Measurements from ENCODE around the gene TAOK2. TPM values are rescaled to one million over a fixed set of nuclear protein-coding genes. Genes with fewer than 3 reads are reported as not detected.
"Not testable (repeated sequence)": the region's sequence is repeated elsewhere in the genome, so short reads cannot be mapped to it uniquely, and the experiment has no call there.

TAOK2 gene
- total RNA-seq, 2 experiments from 2014 or later: 48.9 to 49.8 TPM

GRCh38 chr16:30031477-30031918, 57.8 kb downstream of the TAOK2 start:
- no peak for ATAC-seq
- ChIA-PET POLR2A (no interaction called here), CTCF (interaction anchor here (0.8 to 3.4 kb wide), 26 partner anchors 8 to 340 kb away, joined by 3 to 48 read pairs (median 5); partner anchors contain the start of genes ALDOA, C16orf92, HIRIP3 and KCTD13)
- Mint-ChIP-seq H3K4me3 (no peak overlapping the region), H3K36me3 (ENCODE audit: low read depth) (no peaks in the 10 kb centered on the region), H3K4me1 (ENCODE audit: low read depth) (peaks cover 15% of the 10 kb centered on the region), H3K27ac (no peak overlapping the region), H3K27me3 (ENCODE audit: low read depth) (peaks cover 44% of the 10 kb centered on the region), H3K9me3 (ENCODE audit: insufficient read depth) (no peaks in the 10 kb centered on the region)
- DNase-seq: no peak

GRCh38 chr16:30032083-30032819, 58.6 kb downstream of the TAOK2 start:
- DNase-seq (peak; percentile 81), ATAC-seq (peak; percentile 66)
- peaks cover 15% of the 10 kb centered on the region for H3K4me1 Mint-ChIP-seq (ENCODE audit: low read depth)
- H3K9me3 Mint-ChIP-seq (ENCODE audit: insufficient read depth): no peaks in the 10 kb centered on the region
- H3K27ac Mint-ChIP-seq: no peak overlapping the region
- ChIA-PET CTCF (interaction anchor here (0.6 to 3.4 kb wide), 41 partner anchors 9 to 345 kb away, joined by 3 to 48 read pairs (median 4); partner anchors contain the start of genes ALDOA, C16orf92, HIRIP3 and KCTD13), POLR2A (no interaction called here)
- no peak overlapping the region for H3K4me3 Mint-ChIP-seq
- peaks cover 44% of the 10 kb centered on the region for H3K27me3 Mint-ChIP-seq (ENCODE audit: low read depth)
- H3K36me3 Mint-ChIP-seq (ENCODE audit: low read depth): no peaks in the 10 kb centered on the region

GRCh38 chr16:30033270-30033669, 59.6 kb downstream of the TAOK2 start:
- no peaks in the 10 kb centered on the region for H3K9me3 Mint-ChIP-seq (ENCODE audit: insufficient read depth)
- ATAC-seq: no peak
- CTCF ChIA-PET: interaction anchor here (1.0 to 3.4 kb wide), 16 partner anchors 9 to 346 kb away, joined by 3 to 48 read pairs (median 5); partner anchors contain the start of genes KCTD13 and TAOK2

GRCh38 chr16:30040221-30040620, 66.6 kb downstream of the TAOK2 start:
- Mint-ChIP-seq H3K4me3 (no peak overlapping the region), H3K27me3 (ENCODE audit: low read depth) (peaks cover 15% of the 10 kb centered on the region), H3K27ac (no peak overlapping the region), H3K4me1 (ENCODE audit: low read depth) (peaks cover 3% of the 10 kb centered on the region), H3K36me3 (ENCODE audit: low read depth) (no peaks in the 10 kb centered on the region), H3K9me3 (ENCODE audit: insufficient read depth) (no peaks in the 10 kb centered on the region)
- CTCF ChIA-PET: interaction anchor here (1.8 to 6.0 kb wide), 2 partner anchors 8 to 15 kb away, joined by 8 to 44 read pairs; partner anchors contain the start of gene TLCD3B
- POLR2A ChIA-PET: interaction anchor here (0.7 kb wide), 1 partner anchor 25 kb away, joined by 3 read pairs; the partner anchor contains the start of gene ALDOA
- no peak for DNase-seq
- ATAC-seq: no peak

More at GRCh38 chr16:30033270-30033669, 59.6 kb downstream of the TAOK2 start:
- Mint-ChIP-seq H3K4me1 (ENCODE audit: low read depth) (peaks cover 15% of the 10 kb centered on the region), H3K4me3 (no peak overlapping the region), H3K27me3 (ENCODE audit: low read depth) (peaks cover 34% of the 10 kb centered on the region), H3K27ac (no peak overlapping the region), H3K36me3 (ENCODE audit: low read depth) (no peaks in the 10 kb centered on the region)
- POLR2A ChIA-PET: no interaction called here
- no peak for DNase-seq

- H3K27ac Mint-ChIP-seq; H3K9me3 Mint-ChIP-seq (ENCODE audit: insufficient read depth); H3K4me3 Mint-ChIP-seq; DNase-seq; H3K4me1 Mint-ChIP-seq (ENCODE audit: low read depth); ATAC-seq; H3K36me3 Mint-ChIP-seq (ENCODE audit: low read depth); POLR2A ChIA-PET: not testable (repeated sequence)
- peaks cover 16% of the 10 kb centered on the region for H3K27me3 Mint-ChIP-seq (ENCODE audit: low read depth)
- CTCF ChIA-PET: interaction anchor here (1.0 to 6.0 kb wide), 4 partner anchors 9 to 51 kb away, joined by 3 to 44 read pairs (median 6); partner anchors contain the start of genes TBX6 and TLCD3B
Measured at GRCh38 chr16:30040690-30041089, 67.0 kb downstream of the TAOK2 start.

GRCh38 chr16:30041841-30042240, 68.2 kb downstream of the TAOK2 start:
- H3K4me1 Mint-ChIP-seq (ENCODE audit: low read depth): no peaks in the 10 kb centered on the region
- ChIA-PET CTCF (interaction anchor here (0.6 to 6.0 kb wide), 6 partner anchors 10 to 252 kb away, joined by 3 to 44 read pairs (median 7); partner anchors contain the start of genes TBX6 and TLCD3B), POLR2A (no interaction called here)
- H3K9me3 Mint-ChIP-seq (ENCODE audit: insufficient read depth): no peaks in the 10 kb centered on the region
- no peaks in the 10 kb centered on the region for H3K36me3 Mint-ChIP-seq (ENCODE audit: low read depth)
- ATAC-seq (no peak), DNase-seq (no peak)
- peaks cover 13% of the 10 kb centered on the region for H3K27me3 Mint-ChIP-seq (ENCODE audit: low read depth)
- H3K4me3 Mint-ChIP-seq: no peak overlapping the region
- no peak overlapping the region for H3K27ac Mint-ChIP-seq

Other genes starting within 250 kb of the TAOK2 start
- 10 to 100 TPM; 64.3 to 68.0 TPM for gene C16orf54, start 227.9 kb upstream of the TAOK2 start, total RNA-seq
- gene ZG16, start 195.6 kb upstream of the TAOK2 start, total RNA-seq: not detected
- 100 to 1,000 TPM; 229 to 233 TPM for gene KIF22, start 183.1 kb upstream of the TAOK2 start, total RNA-seq
- gene MAZ, start 167.3 kb upstream of the TAOK2 start, total RNA-seq: 100 to 1,000 TPM; 455 to 494 TPM
- under 1 TPM; 0.16 to 0.83 TPM for gene PRRT2, start 161.7 kb upstream of the TAOK2 start, total RNA-seq
- gene PAGR1, start 157.7 kb upstream of the TAOK2 start, total RNA-seq: 10 to 100 TPM; 39.1 TPM
- gene MVP, start 153.4 kb upstream of the TAOK2 start, total RNA-seq: 100 to 1,000 TPM; 122 to 125 TPM
- gene CDIPT, start 110.6 kb upstream of the TAOK2 start, total RNA-seq: 10 to 100 TPM; 51.1 to 53.2 TPM
- gene SEZ6L2, start 74.3 kb upstream of the TAOK2 start, total RNA-seq: not detected
- under 1 TPM in 1 of 2 experiments, not detected in 1; 0.24 TPM for gene ASPHD1, start 73.4 kb upstream of the TAOK2 start, total RNA-seq
- gene KCTD13, start 47.6 kb upstream of the TAOK2 start, total RNA-seq: 10 to 100 TPM; 33.8 to 35.5 TPM
- gene TMEM219, start 11.8 kb upstream of the TAOK2 start, total RNA-seq: 10 to 100 TPM; 57.8 to 61.0 TPM
- gene HIRIP3, start 21.7 kb downstream of the TAOK2 start, total RNA-seq: 10 to 100 TPM; 46.4 to 47.3 TPM
- 100 to 1,000 TPM; 104 to 117 TPM for gene INO80E, start 22.4 kb downstream of the TAOK2 start, total RNA-seq
- under 1 TPM in 1 of 2 experiments, not detected in 1; 0.34 TPM for gene DOC2A, start 37.2 kb downstream of the TAOK2 start, total RNA-seq
- gene C16orf92, start 49.3 kb downstream of the TAOK2 start, total RNA-seq: not detected
- 1 to 10 TPM; 4.6 TPM for gene TLCD3B, start 57.4 kb downstream of the TAOK2 start, total RNA-seq
- 1,000 to 10,000 TPM; 1,738 to 1,843 TPM for gene ALDOA, start 91.9 kb downstream of the TAOK2 start, total RNA-seq
- gene PPP4C, start 102.1 kb downstream of the TAOK2 start, total RNA-seq: 100 to 1,000 TPM; 157 TPM
- gene TBX6, start 118.1 kb downstream of the TAOK2 start, total RNA-seq: 1 to 10 TPM; 1.3 TPM
- 10 to 100 TPM; 29.4 to 34.5 TPM for gene YPEL3, start 122.3 kb downstream of the TAOK2 start, total RNA-seq
- 10 to 100 TPM; 10.5 to 12.6 TPM for gene GDPD3, start 139.7 kb downstream of the TAOK2 start, total RNA-seq
- 10 to 100 TPM; 83.5 to 93.7 TPM for gene MAPK3, start 149.4 kb downstream of the TAOK2 start, total RNA-seq
- 1,000 to 10,000 TPM; 1,875 to 1,983 TPM for gene CORO1A, start 209.7 kb downstream of the TAOK2 start, total RNA-seq
- 100 to 1,000 TPM; 205 to 212 TPM for gene BOLA2B, start 219.8 kb downstream of the TAOK2 start, total RNA-seq
- 100 to 1,000 TPM; 115 to 123 TPM for gene SLX1A, start 220.0 kb downstream of the TAOK2 start, total RNA-seq
- gene SULT1A3, start 225.4 kb downstream of the TAOK2 start, total RNA-seq: 10 to 100 TPM; 28.9 to 32.8 TPM

Measured in activated CD8-positive, alpha-beta T cell treated with anti-CD3 and anti-CD28 coated beads, Interleukin-2, amount 10 ng/mL, durations not matched to agents 7 days and 5 days (primary cell).